ENCODE data around the gene EXD3.
"Not testable (repeated sequence)": the region's sequence is repeated elsewhere in the genome, so short reads cannot be mapped to it uniquely, and the experiment has no call there.

EXD3 gene

GRCh38 chr9:137458194-137459151 lies 35.5 kb upstream of the EXD3 start:
- peak; percentile 55 for DNase-seq

DNA sequence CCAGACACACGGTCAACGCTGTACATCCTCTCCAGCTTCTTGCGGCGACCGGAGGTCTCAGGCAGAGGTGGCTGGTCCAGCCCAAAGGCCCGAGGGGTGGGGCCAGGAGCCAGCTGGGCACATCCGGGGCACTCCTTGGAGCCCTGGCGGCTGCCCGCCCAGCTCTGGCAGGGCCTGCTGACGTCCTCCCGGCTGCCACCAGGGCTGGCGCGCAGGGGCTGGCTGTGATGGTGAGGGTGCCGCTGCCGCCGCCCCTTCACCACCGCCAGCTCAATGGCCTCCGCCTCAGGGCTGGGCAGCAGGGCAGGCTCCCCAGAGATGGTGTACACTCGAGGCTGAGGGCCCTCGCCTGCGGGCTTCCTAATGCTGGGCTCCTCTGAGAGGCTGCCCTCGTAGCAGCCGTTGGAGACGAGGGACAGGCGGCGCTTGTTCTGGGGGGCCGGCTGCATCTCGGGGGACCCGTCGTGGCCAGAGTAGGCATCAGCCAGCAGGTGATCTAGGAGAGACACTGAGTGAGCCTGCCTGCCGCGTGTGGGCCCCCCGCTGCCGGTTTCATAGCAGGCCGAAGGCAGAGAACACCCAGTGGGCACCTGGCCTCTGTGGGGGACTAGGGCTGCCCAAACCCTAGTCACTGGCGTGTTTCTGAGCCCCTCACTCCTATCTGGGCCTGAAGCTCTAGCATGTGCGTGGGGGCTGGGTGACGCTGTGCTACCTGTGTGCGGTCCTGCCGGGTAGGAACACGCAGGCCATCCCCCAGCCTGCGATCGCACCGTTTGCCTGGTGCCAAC lies 34.6 kb upstream of the EXD3 start:
- no peak for DNase-seq

DNA sequence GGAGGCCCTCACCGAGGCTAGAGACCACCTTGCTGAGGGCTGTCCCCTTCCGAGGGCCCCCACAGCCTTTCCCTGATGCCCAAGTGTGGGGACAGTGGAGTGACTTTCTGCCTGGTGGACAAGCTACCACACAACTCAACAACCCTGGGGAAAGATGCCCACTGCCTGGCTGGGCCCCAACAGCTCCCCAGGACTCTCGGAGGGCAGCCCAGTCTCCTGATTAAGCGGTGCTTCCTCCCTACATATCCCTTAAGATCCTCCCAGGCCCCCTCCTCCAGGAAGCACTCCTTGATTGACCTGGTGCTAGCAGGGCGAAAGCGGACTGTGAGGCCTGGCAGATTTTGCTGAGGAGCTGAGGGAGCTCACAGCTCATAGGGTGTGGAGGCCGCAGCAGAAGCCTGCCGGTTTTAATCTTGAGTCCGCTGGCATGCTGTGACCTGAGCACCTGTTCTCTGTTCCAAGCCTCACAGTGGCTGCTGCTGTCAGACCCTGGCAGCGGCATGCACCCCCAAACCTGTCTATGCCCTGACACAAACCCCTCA lies 34.0 kb upstream of the EXD3 start:
- no peak for DNase-seq

DNA sequence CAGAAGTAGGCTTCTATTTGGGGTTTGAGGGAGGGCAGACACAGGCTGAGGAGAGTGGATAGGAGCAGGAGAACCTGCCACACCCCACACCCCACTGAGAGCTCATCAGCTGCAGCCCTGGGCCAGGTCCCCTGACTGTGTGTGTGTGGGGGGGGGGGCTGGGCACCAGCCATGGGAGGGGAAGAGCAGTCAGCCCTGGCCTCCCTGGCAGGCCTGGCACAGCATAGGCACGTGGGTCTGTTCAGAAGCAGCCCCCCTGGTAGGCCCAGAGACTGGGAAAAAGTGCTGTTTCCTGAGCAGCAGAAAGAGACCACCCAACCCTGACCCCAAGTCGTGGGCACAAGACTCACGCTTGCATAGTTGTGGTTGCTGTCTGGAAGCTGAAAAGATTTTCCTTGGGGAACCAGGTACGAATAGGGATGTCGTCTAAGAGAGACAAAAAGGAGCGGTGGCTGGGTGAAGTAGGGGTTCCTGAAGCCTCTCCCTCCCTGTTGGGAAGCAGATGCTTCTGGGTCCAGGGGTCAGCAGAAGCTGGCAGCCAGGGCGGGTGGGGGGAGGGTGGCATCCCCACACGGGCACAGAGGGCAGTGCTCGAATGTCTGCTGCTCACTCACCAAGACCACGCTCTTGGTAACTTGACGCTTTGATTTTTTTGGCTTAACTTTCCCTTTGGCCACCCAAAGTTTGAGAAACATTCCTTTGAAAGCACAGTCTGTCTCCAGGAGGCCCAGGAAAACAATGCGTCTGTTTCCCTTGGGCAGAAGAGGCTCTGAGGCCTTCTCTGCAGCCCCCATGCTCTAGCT lies 33.3 kb upstream of the EXD3 start:
- DNase-seq = no peak

GRCh38 chr9:137455359-137455991 lies 32.5 kb upstream of the EXD3 start:
- no peak for DNase-seq

DNA sequence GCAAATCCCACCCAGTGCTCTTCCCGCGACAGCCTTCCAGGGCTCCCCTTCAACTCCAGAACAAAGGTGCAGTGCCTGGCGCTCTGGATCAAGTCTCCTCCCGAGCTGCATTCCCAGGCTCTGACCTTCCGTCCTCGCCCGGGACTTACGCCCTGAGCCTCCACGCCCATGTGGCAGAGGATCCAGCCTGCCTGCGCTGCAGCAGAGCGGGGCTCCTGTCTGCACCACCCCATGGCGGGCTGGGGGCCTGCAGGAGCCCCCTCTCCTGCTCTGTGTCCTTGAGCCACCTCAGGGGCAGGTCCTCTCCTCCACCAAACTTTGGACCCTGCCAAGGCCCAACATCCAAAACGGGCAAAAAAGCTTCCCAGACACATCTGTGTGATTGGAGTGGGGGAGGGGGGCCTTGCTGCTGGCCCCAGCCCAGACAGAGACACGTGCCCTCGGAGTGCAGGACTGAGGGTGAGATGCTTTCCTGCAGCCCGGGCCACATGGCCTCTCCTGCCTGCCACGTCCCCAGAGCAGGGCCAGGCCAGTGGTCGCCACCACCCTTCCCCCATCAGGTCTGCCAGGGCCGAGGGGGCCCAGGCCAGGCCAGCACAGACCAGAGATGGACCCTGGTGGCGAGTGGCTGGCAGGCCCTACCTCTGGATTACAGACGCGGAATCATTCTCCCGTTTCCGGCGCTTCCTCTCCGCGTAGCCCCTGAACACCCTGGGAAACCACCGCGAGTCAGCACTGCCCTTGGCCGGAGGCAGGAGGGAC lies 31.8 kb upstream of the EXD3 start:
- DNase-seq = peak; percentile 68

GRCh38 chr9:137454145-137454596 lies 31.2 kb upstream of the EXD3 start:
- peak; percentile 69 for DNase-seq

- peak; percentile 92 for DNase-seq
Measured at GRCh38 chr9:137453643-137454081, 30.7 kb upstream of the EXD3 start.

DNA sequence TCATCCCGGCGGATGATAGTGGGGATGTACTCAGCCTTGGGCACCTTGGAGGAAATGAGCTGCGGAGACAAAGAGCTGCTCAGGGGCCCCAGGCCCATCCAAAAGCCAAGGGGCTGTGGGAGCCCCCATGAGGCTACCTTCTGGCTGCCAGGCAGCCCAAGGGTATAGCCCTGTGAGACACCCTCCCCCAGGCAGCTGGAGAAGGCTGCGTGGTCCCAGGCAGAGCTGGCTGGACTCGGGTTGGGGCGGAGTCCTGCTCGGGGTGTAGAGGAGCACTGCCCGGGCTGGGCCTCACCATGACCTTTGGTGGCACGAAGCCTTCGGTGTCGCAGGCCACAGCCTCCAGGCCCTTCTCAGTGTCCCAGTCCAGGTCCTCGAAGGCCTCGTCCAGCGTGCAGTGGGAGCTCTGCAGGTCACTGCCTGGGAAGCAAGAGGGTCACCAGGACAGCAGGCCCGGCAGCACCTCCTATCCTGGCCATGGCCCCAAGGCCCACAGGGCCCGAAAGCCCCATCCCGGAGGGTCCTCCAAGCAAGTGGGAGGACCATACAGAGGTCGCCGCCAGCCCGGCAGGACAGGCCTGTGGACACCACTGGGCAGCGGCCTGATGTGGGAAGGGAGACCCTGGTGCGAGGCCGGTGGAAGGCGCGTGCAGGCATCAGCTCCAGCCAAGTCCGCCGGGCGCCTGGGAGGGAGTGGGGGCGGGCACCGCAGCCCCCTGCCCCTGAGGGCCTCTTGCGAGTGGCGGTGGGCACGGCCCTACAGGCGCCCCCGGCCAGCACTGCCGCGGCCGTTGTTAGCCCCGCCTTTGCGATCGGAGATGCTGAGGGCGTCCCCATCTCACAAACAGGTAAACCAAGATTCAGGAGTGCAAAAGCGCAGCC lies 30.0 kb upstream of the EXD3 start:
- DNase-seq = no peak

DNA sequence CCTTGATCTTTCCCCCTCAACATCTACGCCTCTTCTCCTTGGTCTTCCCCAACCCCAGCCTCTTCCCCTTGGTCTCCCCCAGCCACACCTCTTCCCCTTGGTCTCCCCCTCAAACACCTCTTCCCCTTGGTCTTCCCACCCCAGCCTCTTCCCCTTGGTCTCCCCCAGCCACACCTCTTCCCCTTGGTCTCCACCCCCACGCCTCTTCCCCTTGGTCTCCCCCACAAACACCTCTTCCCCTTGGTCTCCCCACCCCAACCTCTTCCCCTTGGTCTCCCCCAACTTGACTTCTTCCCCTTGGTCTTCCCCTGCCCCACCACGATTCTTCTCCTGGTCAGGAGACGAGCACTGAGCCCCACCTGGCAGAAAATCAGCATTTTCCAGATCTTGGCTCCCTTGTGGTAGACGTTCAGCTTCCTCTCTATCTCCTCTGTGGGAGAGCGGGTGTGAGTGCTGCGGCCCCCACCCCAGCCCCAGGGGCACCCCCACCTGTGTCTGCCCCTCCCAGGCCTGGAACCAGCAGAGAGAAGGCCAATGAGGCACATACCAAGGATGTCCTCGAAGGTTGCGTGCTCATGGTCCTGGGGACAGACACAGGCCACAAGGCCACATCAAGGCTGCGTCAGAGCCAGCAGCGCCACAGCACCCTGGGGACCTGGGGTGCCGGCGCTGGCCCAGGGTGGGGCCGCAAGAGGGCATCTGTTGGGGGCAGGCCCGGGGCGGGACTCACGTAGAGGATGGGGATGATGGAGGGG lies 29.2 kb upstream of the EXD3 start:
- no peak for DNase-seq

DNA sequence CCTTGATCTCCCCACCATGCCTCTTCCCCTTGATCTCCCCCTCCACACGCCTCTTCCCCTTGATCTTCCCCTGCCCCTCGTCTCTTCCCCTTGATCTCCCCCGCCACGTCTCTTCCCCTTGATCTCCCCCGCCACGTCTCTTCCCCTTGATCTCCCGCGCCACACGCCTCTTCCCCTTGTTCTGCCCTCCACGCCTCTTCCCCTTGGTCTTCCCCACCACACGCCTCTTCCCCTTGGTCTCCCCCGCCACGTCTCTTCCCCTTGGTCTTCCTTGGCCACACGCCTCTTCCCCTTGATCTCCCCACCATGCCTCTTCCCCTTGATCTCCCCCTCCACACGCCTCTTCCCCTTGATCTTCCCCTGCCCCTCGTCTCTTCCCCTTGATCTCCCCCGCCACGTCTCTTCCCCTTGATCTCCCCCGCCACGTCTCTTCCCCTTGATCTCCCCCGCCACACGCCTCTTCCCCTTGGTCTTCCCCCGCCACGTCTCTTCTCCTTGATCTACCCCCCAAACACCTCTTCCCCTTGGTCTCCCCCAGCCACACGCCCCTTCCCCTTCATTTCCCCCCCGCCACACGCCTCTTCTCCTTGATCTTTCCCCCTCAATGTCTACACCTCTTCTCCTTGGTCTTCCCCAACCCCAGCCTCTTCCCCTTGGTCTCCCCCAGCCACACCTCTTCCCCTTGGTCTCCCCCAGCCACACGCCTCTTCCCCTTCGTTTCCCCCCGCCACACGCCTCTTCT lies 28.5 kb upstream of the EXD3 start:
- not testable (repeated sequence) for DNase-seq

- DNase-seq = not testable (repeated sequence)
Measured at GRCh38 chr9:137450539-137451222, 27.7 kb upstream of the EXD3 start.

DNA sequence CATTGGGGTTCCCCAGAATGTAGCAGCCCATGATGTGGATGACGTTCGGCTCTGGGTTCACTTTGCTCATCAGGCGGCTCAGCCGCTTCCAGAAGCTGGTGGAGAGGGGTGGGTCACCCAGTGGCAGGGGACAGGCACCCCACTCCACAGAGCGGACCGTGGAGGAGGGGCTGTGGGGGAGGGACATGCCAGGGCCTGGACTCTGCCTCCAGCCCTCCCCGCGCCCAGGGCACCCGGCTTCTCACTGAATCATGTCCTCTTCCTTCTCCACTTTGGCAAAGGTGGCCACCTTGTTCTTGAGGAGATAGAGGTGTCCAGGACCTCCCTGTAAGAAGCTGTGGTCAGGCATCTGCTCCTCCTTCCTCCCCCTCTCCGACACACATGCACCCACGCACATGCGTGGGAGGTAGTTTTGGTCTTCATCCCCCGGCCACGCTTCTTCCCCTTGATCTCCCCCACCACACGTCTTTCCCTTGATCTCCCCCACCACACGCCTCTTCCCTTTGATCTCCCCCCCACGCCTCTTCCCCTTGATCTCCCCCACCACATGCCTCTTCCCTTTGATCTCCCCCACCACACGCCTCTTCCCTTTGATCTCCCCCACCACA lies 27.1 kb upstream of the EXD3 start:
- no peak for DNase-seq

DNA sequence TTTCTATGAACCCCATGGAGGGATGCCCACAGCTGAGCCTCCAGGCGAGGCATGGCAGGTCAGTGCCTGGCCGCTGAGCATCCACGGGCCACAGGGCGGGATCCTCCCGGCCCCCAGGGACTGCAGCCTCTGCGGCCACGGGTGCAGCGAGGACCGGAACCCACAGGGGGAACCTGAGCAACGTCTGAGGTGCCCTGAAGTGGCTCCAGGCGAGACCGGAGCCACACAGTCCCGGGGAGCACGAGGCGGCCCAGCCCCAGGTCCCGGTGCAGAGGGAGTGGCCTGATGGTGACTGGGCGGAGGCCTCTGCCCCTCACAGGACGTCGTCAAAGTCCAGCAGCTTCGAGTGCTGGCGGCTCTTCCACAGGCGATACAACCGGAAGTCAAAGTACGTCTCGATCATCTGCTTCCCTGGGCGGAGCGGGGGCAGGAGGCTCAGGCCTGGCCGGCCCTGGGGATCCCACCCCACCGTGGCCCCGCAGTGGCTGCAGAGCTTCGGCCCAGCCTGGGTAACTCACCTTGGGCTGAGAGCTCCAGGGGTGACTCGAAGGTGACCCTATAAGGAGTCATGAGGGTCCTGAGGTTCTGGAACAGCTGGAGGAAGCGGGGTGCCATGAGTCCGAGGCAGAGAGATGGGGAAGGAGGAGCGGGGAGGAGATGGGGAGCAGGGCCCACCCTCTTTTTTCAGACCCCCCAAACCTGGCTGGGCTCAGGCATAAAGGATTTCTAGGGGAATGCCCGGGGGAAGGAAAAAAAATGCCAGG lies 26.3 kb upstream of the EXD3 start:
- DNase-seq = no peak

- no peak for DNase-seq
Measured at GRCh38 chr9:137448602-137448962, 25.6 kb upstream of the EXD3 start.

DNA sequence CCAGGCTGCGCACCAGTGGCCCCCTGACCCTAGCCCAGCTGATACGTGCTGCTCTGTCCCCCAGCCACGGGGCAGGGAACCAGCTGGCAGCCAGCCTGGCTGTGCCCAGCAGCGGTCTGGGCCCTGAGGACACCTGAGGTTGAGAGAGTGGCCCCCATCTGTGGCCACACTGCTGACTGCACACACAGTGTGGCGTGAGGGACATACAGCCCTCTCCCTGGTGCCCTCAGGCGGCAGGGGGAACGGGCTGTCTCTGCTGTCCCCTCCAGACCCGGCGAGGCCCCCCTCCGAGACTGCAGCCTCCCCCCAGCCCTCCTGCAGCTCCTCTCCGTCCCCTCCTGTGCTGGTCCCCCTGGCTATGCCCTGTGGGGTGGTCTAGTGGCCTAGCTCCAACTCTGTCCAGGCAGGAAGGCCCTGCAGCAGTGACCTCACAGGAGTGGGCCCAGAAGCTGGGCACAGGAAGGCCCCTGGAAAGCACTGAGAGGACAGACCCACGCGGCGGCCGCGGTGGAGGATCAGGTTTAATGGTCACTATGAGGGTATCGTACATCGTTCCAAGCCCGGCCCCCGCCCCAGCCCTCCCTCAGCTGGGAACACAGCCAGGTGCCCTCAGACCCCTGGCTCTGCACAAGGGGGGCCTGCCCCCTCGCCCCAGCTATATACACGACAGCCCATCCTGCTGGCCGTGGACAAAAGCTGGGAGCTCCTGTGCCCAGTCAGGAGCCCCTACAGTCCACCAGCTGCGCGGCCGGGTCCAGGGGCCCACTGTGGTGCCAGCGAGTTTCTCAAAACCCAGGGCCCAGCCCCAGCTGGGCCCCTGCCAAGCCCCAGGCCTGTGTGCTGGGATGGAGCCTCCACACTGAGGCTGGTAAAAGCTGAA lies 25.0 kb upstream of the EXD3 start:
- no peak for DNase-seq

All from eye (tissue), 1 donor.